Left ventricle myocardium inferior (tissue), 1 donor: Measurements from ENCODE around the gene SLC25A43. TPM values are rescaled to one million over a fixed set of nuclear protein-coding genes. Genes with fewer than 3 reads are reported as not detected.
"Not testable (repeated sequence)": the region's sequence is repeated elsewhere in the genome, so short reads cannot be mapped to it uniquely, and the experiment has no call there.

ENCODE experiments used
- DNase-seq: peaks from one replicate; pipeline ENCODE4 v3.0.0-alpha.2; 2020
- H3K27ac ChIP-seq: fragments of 200-600 bp; replicated peaks from 2 replicates; pipeline ENCODE4 v1.8.0; 2021
- H3K27me3 ChIP-seq: fragments of 200-600 bp; 2 replicates; pipeline ENCODE4 v1.8.0; 2021; ENCODE audit warnings: low read depth
- H3K36me3 ChIP-seq: fragments of 200-600 bp; 2 replicates; pipeline ENCODE4 v1.8.0; 2021
- H3K4me1 ChIP-seq: fragments of 200-600 bp; 2 replicates; pipeline ENCODE4 v1.8.0; 2021
- H3K4me3 ChIP-seq: fragments of 200-600 bp; 2 replicates; pipeline ENCODE4 v1.8.0; 2021; ENCODE audit warnings: mild to moderate bottlenecking, moderate library complexity
- H3K9me3 ChIP-seq: fragments of 200-600 bp; replicated peaks from 2 replicates; pipeline ENCODE4 v1.8.0; 2021
- CTCF ChIP-seq: fragments of 200-600 bp; IDR thresholded peaks from 2 replicates; pipeline ENCODE4 v1.8.0; 2021; ENCODE audit warnings: antibody characterized with exemption, mild to moderate bottlenecking, borderline replicate concordance
- intact Hi-C: fragments of 100-400 bp; cut with micrococcal nuclease; formaldehyde crosslinking; loops from one replicate; pipeline ENCODE4 v1.11.0; 2022
- total RNA-seq: library from RNA; stranded (reverse); fragmentation: NEBNext Ultra II Directional; extraction: Animal tissue kit (Norgen Biotek cat#: 25700); gene quantifications from one replicate; pipeline ENCODE4 v1.2.1, GENCODE V29; 2021
- donor health status: DM: no; HTN: yes; CAD: no; lungs with severe emphysema.

Gene SLC25A43
- total RNA-seq, 1 donor from 2014 or later, result 1.4 TPM

GRCh38 chrX:119492463-119492862, 93.3 kb downstream of the SLC25A43 start:
- no peak for DNase-seq

GRCh38 chrX:119493851-119494495, 94.8 kb downstream of the SLC25A43 start:
- H3K4me3 ChIP-seq, DNase-seq, intact Hi-C loops, H3K9me3 ChIP-seq, H3K27me3 ChIP-seq, H3K27ac ChIP-seq, H3K4me1 ChIP-seq, H3K36me3 ChIP-seq: not testable (repeated sequence)

More at GRCh38 chrX:119492463-119492862, 93.3 kb downstream of the SLC25A43 start:
- no peaks in the 10 kb centered on the region for H3K9me3 ChIP-seq
- no peaks in the 10 kb centered on the region for H3K4me1 ChIP-seq
- no peaks in the 10 kb centered on the region for H3K27me3 ChIP-seq
- H3K27ac ChIP-seq, result no peak overlapping the region
- intact Hi-C loops, result no loop called here
- no peak overlapping the region for H3K4me3 ChIP-seq
- no peak for TF ChIP-seq CTCF
- no peaks in the 10 kb centered on the region for H3K36me3 ChIP-seq

GRCh38 chrX:119495734-119496726, 96.9 kb downstream of the SLC25A43 start:
- H3K9me3 ChIP-seq, result no peaks in the 10 kb centered on the region
- TF ChIP-seq CTCF, result no peak
- intact Hi-C loops, result no loop called here
- no peak for DNase-seq
- H3K4me1 ChIP-seq, result no peaks in the 10 kb centered on the region
- no peak overlapping the region for H3K27ac ChIP-seq
- H3K4me3 ChIP-seq, result no peak overlapping the region
- H3K36me3 ChIP-seq, result no peaks in the 10 kb centered on the region
- no peaks in the 10 kb centered on the region for H3K27me3 ChIP-seq

- no peaks in the 10 kb centered on the region for H3K9me3 ChIP-seq
- DNase-seq, result no peak
- no peaks in the 10 kb centered on the region for H3K4me1 ChIP-seq
- intact Hi-C loops, result no loop called here
- no peak overlapping the region for H3K27ac ChIP-seq
- H3K4me3 ChIP-seq, result no peak overlapping the region
- no peak for TF ChIP-seq CTCF
- no peaks in the 10 kb centered on the region for H3K27me3 ChIP-seq
- no peaks in the 10 kb centered on the region for H3K36me3 ChIP-seq
Measured at GRCh38 chrX:119497185-119497584, 98.0 kb downstream of the SLC25A43 start.

GRCh38 chrX:119500061-119500800, 101.1 kb downstream of the SLC25A43 start:
- intact Hi-C loops, result no loop called here
- Histone ChIP-seq H3K9me3 (no peaks in the 10 kb centered on the region), H3K27me3 (no peaks in the 10 kb centered on the region), H3K36me3 (no peaks in the 10 kb centered on the region), H3K4me3 (no peak overlapping the region), H3K4me1 (peaks cover 9% of the 10 kb centered on the region), H3K27ac (no peak overlapping the region)
- no peak for TF ChIP-seq CTCF
- DNase-seq, result no peak
